Activated CD8-positive, alpha-beta memory T cell treated with anti-CD3 and anti-CD28 coated beads, Interleukin-2, amount 10 ng/mL, durations not matched to agents 7 days and 5 days (primary cell): Measurements from ENCODE around the gene CIC. TPM values are rescaled to one million over a fixed set of nuclear protein-coding genes. Genes with fewer than 3 reads are reported as not detected.
"Not testable (repeated sequence)": the region's sequence is repeated elsewhere in the genome, so short reads cannot be mapped to it uniquely, and the experiment has no call there.

ENCODE experiments used
- ATAC-seq: fragments of 150-1000 bp; cut with Tn5 transposase; one replicate; pipeline ENCODE4 v1.10.0; 2021; ENCODE audit warnings: moderate library complexity
- CTCF ChIA-PET: fragments of 350-600 bp; sonication (Branson Sonifier 250); formaldehyde crosslinking; loops from one replicate; lab custom pipeline; 2021; ENCODE audit warnings: antibody characterized with exemption; lab: Charles Lee
- DNase-seq: peaks from one replicate; pipeline ENCODE4 v3.0.0-alpha.2; 2020
- H3K27ac Mint-ChIP-seq: one replicate; pipeline ENCODE4 v1.8.0; 2021; ENCODE audit warnings: mild to moderate bottlenecking, mixed read lengths
- H3K27me3 Mint-ChIP-seq: one replicate; pipeline ENCODE4 v1.8.0; 2021; ENCODE audit warnings: mixed read lengths
- H3K36me3 Mint-ChIP-seq: one replicate; pipeline ENCODE4 v1.8.0; 2021; ENCODE audit warnings: mild to moderate bottlenecking, mixed read lengths
- H3K4me1 Mint-ChIP-seq: one replicate; pipeline ENCODE4 v1.8.0; 2021; ENCODE audit warnings: mixed read lengths
- H3K4me3 Mint-ChIP-seq: one replicate; pipeline ENCODE4 v1.8.0; 2021; ENCODE audit warnings: mild to moderate bottlenecking, moderate library complexity, mixed read lengths
- H3K9me3 Mint-ChIP-seq: one replicate; pipeline ENCODE4 v1.8.0; 2022; ENCODE audit warnings: low read depth, mixed read lengths
- total RNA-seq, 2 experiments: library from RNA; stranded (reverse); gene quantifications; one replicate each; pipeline ENCODE4 v1.2.3, GENCODE V29; 2021

CIC gene
- total RNA-seq, 2 experiments from 2014 or later, result 67.3 to 77.3 TPM

GRCh38 chr19:42335971-42336370 is 66.9 kb downstream of the CIC start:
- Mint-ChIP-seq H3K4me1 (no peaks in the 10 kb centered on the region), H3K4me3 (no peak overlapping the region), H3K9me3 (no peaks in the 10 kb centered on the region), H3K36me3 (no peaks in the 10 kb centered on the region), H3K27ac (no peak overlapping the region), H3K27me3 (no peaks in the 10 kb centered on the region)
- DNase-seq (no peak), ATAC-seq (no peak)
- CTCF ChIA-PET, result no interaction called here

- CTCF ChIA-PET, H3K27ac Mint-ChIP-seq, H3K27me3 Mint-ChIP-seq, H3K4me3 Mint-ChIP-seq, H3K36me3 Mint-ChIP-seq, H3K9me3 Mint-ChIP-seq, H3K4me1 Mint-ChIP-seq, ATAC-seq, DNase-seq: not testable (repeated sequence)
These were observed 70.2 kb downstream of the CIC start for GRCh38 chr19:42339126-42339860.

- CTCF ChIA-PET, H3K36me3 Mint-ChIP-seq, H3K27me3 Mint-ChIP-seq, DNase-seq, H3K27ac Mint-ChIP-seq, H3K4me1 Mint-ChIP-seq, ATAC-seq, H3K9me3 Mint-ChIP-seq, H3K4me3 Mint-ChIP-seq: not testable (repeated sequence)
These were observed 70.9 kb downstream of the CIC start for GRCh38 chr19:42339922-42340321.

- CTCF ChIA-PET, result interaction anchor here (0.5 to 1.3 kb wide), 3 partner anchors 22 to 309 kb away, joined by 3 read pairs; no protein-coding TSS in a partner anchor
- Mint-ChIP-seq H3K9me3 (no peaks in the 10 kb centered on the region), H3K4me1 (no peaks in the 10 kb centered on the region)
These were observed 74.5 kb downstream of the CIC start for GRCh38 chr19:42343344-42344110.

GRCh38 chr19:42344336-42344893 is 75.4 kb downstream of the CIC start:
- Mint-ChIP-seq H3K4me3 (no peak overlapping the region), H3K9me3 (no peaks in the 10 kb centered on the region), H3K27me3 (no peaks in the 10 kb centered on the region), H3K36me3 (no peaks in the 10 kb centered on the region), H3K27ac (no peak overlapping the region), H3K4me1 (no peaks in the 10 kb centered on the region)
- DNase-seq (no peak), ATAC-seq (no peak)
- CTCF ChIA-PET, result interaction anchor here (0.5 kb wide), 1 partner anchor 309 kb away, joined by 3 read pairs; no protein-coding TSS in a partner anchor

More at GRCh38 chr19:42343344-42344110, 74.5 kb downstream of the CIC start:
- DNase-seq, result no peak
- ATAC-seq, result no peak
- H3K27me3 Mint-ChIP-seq, result no peaks in the 10 kb centered on the region
- no peak overlapping the region for H3K27ac Mint-ChIP-seq
- H3K36me3 Mint-ChIP-seq, result no peaks in the 10 kb centered on the region
- H3K4me3 Mint-ChIP-seq, result no peak overlapping the region

Other genes with a start within 250 kb of the CIC start
- under 1 TPM; 0.44 to 0.56 TPM for gene GRIK5, start 199.0 kb upstream of the CIC start, total RNA-seq
- 10 to 100 TPM; 14.7 to 18.3 TPM for gene ZNF574, start 193.1 kb upstream of the CIC start, total RNA-seq
- gene POU2F2, start 136.8 kb upstream of the CIC start, total RNA-seq, result 10 to 100 TPM; 17.7 to 40.4 TPM
- 10 to 100 TPM; 35.8 to 40.7 TPM for gene DEDD2, start 51.6 kb upstream of the CIC start, total RNA-seq
- gene ZNF526, start 48.9 kb upstream of the CIC start, total RNA-seq, result 10 to 100 TPM; 21.9 to 24.4 TPM
- gene GSK3A, start 26.6 kb upstream of the CIC start, total RNA-seq, result 10 to 100 TPM; 47.3 to 53.8 TPM
- gene ERF, start 14.1 kb upstream of the CIC start, total RNA-seq, result 10 to 100 TPM; 43.5 to 58.7 TPM
- gene PRR19, start 32.9 kb downstream of the CIC start, total RNA-seq, result 1 to 10 TPM in 1 of 2 experiments, under 1 TPM in 1; 0.89 to 1.1 TPM
- gene PAFAH1B3, start 33.4 kb downstream of the CIC start, total RNA-seq, result 10 to 100 TPM; 38.0 to 38.9 TPM
- gene TMEM145, start 44.1 kb downstream of the CIC start, total RNA-seq, result 1 to 10 TPM in 1 of 2 experiments, under 1 TPM in 1; 0.15 to 1.1 TPM
- 1 to 10 TPM; 6.5 TPM for gene MEGF8, start 56.4 kb downstream of the CIC start, total RNA-seq
- not detected for gene CNFN, start 121.0 kb downstream of the CIC start, total RNA-seq
- 10 to 100 TPM; 41.5 to 44.6 TPM for gene LIPE, start 158.1 kb downstream of the CIC start, total RNA-seq
- not detected for gene CXCL17, start 173.7 kb downstream of the CIC start, total RNA-seq